GM18867 (cell line): ENCODE data around the gene TNS3.

ENCODE experiments used
- ATAC-seq: cut with Tn5 transposase; IDR thresholded peaks from one replicate; pipeline ENCODE4 v1.9.1; 2021; ENCODE audit warnings: mild to moderate bottlenecking, moderate library complexity; ENCODE audit not compliant: unreplicated experiment

The TNS3 gene

GRCh38 chr7:47376991-47377616 is 204.8 kb downstream of the TNS3 start:
- no peak for ATAC-seq

GRCh38 chr7:47375121-47375938 is 206.6 kb downstream of the TNS3 start:
- ATAC-seq: no peak

GRCh38 chr7:47374538-47374937 is 207.4 kb downstream of the TNS3 start:
- ATAC-seq: no peak

- no peak for ATAC-seq
Measured at GRCh38 chr7:47373871-47374451, 207.9 kb downstream of the TNS3 start.

GRCh38 chr7:47371733-47372368 is 210.1 kb downstream of the TNS3 start:
- no peak for ATAC-seq

- ATAC-seq: no peak
Measured at GRCh38 chr7:47371317-47371716, 210.6 kb downstream of the TNS3 start.

GRCh38 chr7:47370461-47371042 is 211.4 kb downstream of the TNS3 start:
- no peak for ATAC-seq

- ATAC-seq: no peak
Measured at GRCh38 chr7:47369736-47370135, 212.2 kb downstream of the TNS3 start.

- no peak for ATAC-seq
Measured at GRCh38 chr7:47368190-47368812, 213.6 kb downstream of the TNS3 start.

GRCh38 chr7:47367369-47367768 is 214.5 kb downstream of the TNS3 start:
- ATAC-seq: no peak

GRCh38 chr7:47366960-47367359 is 215.0 kb downstream of the TNS3 start:
- no peak for ATAC-seq

- no peak for ATAC-seq
Measured at GRCh38 chr7:47366211-47366610, 215.7 kb downstream of the TNS3 start.

GRCh38 chr7:47362984-47363383 is 218.9 kb downstream of the TNS3 start:
- ATAC-seq: no peak

- ATAC-seq: no peak
Measured at GRCh38 chr7:47361746-47362215, 220.1 kb downstream of the TNS3 start.

- ATAC-seq: no peak
Measured at GRCh38 chr7:47361236-47361635, 220.7 kb downstream of the TNS3 start.

- ATAC-seq: no peak
Measured at GRCh38 chr7:47360301-47360900, 221.5 kb downstream of the TNS3 start.

GRCh38 chr7:47358944-47359588 is 222.8 kb downstream of the TNS3 start:
- no peak for ATAC-seq

GRCh38 chr7:47358357-47358756 is 223.6 kb downstream of the TNS3 start:
- ATAC-seq: no peak

GRCh38 chr7:47357863-47358262 is 224.0 kb downstream of the TNS3 start:
- no peak for ATAC-seq

- no peak for ATAC-seq
Measured at GRCh38 chr7:47357361-47357760, 224.6 kb downstream of the TNS3 start.
